ENCODE measurements around the gene SOBP. TPM values are rescaled to one million over a fixed set of nuclear protein-coding genes. Genes with fewer than 3 reads are reported as not detected.

The SOBP gene
- total RNA-seq, 1 donor from 2014 or later, result 24.0 TPM

GRCh38 chr6:107629548-107630129, 139.7 kb downstream of the SOBP start:
- no peaks in the 10 kb centered on the region for H3K27me3 Mint-ChIP-seq (ENCODE audit: low read depth)
- peaks cover 8% of the 10 kb centered on the region for H3K36me3 Mint-ChIP-seq (ENCODE audit: low read depth)
- no peak for DNase-seq (ENCODE audit: low read depth, low spot score)
- no peak for TF ChIP-seq CTCF (conservative IDR thresholded peaks at IDR 0.05)
- no peak overlapping the region for H3K27ac Mint-ChIP-seq (ENCODE audit: unreplicated experiment)
- peaks cover 36% of the 10 kb centered on the region for H3K4me1 Mint-ChIP-seq
- H3K4me3 Mint-ChIP-seq, result no peak overlapping the region
- H3K9me3 Mint-ChIP-seq, result no peaks in the 10 kb centered on the region

GRCh38 chr6:107630348-107630977, 140.5 kb downstream of the SOBP start:
- H3K36me3 Mint-ChIP-seq (ENCODE audit: low read depth), result peaks cover 12% of the 10 kb centered on the region
- peaks cover 36% of the 10 kb centered on the region for H3K4me1 Mint-ChIP-seq
- no peak overlapping the region for H3K27ac Mint-ChIP-seq (ENCODE audit: unreplicated experiment)
- DNase-seq (ENCODE audit: low read depth, low spot score), result no peak
- no peaks in the 10 kb centered on the region for H3K27me3 Mint-ChIP-seq (ENCODE audit: low read depth)
- no peak for TF ChIP-seq CTCF (conservative IDR thresholded peaks at IDR 0.05)
- H3K4me3 Mint-ChIP-seq, result no peak overlapping the region
- H3K9me3 Mint-ChIP-seq, result no peaks in the 10 kb centered on the region

GRCh38 chr6:107632381-107633136, 142.6 kb downstream of the SOBP start:
- Mint-ChIP-seq H3K27me3 (ENCODE audit: low read depth) (no peaks in the 10 kb centered on the region), H3K9me3 (no peaks in the 10 kb centered on the region), H3K4me1 (peaks cover 23% of the 10 kb centered on the region), H3K4me3 (no peak overlapping the region), H3K27ac (ENCODE audit: unreplicated experiment) (no peak overlapping the region), H3K36me3 (ENCODE audit: low read depth) (peaks cover 21% of the 10 kb centered on the region)
- DNase-seq (ENCODE audit: low read depth, low spot score), result no peak
- TF ChIP-seq CTCF (conservative IDR thresholded peaks at IDR 0.05), result no peak

GRCh38 chr6:107633680-107634323, 143.9 kb downstream of the SOBP start:
- Mint-ChIP-seq H3K9me3 (no peaks in the 10 kb centered on the region), H3K4me1 (peaks cover 13% of the 10 kb centered on the region), H3K27me3 (ENCODE audit: low read depth) (no peaks in the 10 kb centered on the region), H3K36me3 (ENCODE audit: low read depth) (peaks cover 21% of the 10 kb centered on the region), H3K4me3 (peak overlapping the region; percentile 64), H3K27ac (ENCODE audit: unreplicated experiment) (no peak overlapping the region)
- DNase-seq (ENCODE audit: low read depth, low spot score), result no peak
- no peak for TF ChIP-seq CTCF (conservative IDR thresholded peaks at IDR 0.05)

GRCh38 chr6:107634324-107635056, 144.6 kb downstream of the SOBP start:
- DNase-seq (ENCODE audit: low read depth, low spot score), result no peak
- Mint-ChIP-seq H3K27ac (ENCODE audit: unreplicated experiment) (no peak overlapping the region), H3K27me3 (ENCODE audit: low read depth) (no peaks in the 10 kb centered on the region), H3K36me3 (ENCODE audit: low read depth) (peaks cover 21% of the 10 kb centered on the region), H3K4me1 (peaks cover 6% of the 10 kb centered on the region), H3K9me3 (no peaks in the 10 kb centered on the region), H3K4me3 (no peak overlapping the region)
- TF ChIP-seq CTCF (conservative IDR thresholded peaks at IDR 0.05), result no peak
